Measurements from ENCODE around the gene NEGR1. TPM values are rescaled to one million over a fixed set of nuclear protein-coding genes. Genes with fewer than 3 reads are reported as not detected.

The NEGR1 gene
- total RNA-seq, 2 experiments from 2014 or later: not detected

DNA sequence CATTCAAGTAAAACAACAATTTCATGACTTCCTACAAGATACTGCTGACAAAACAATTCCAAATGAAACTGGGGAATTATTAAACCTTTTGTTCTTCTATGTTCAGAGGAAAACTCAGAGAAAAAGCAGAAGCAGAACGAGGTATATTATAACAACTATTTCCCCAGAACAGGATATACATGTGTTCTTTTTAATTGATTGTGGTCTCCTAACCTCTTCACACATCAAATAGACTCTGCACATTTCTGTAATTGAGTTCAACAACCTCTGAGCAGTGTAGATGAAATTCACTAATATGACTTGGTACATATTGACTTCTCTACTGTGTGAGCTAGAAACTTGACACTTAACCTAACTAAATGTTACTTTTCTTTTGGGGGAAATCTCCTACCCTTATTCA lies 584.2 kb downstream of the NEGR1 start:
- H3K4me1 Mint-ChIP-seq: no peaks in the 10 kb centered on the region
- H3K9me3 Mint-ChIP-seq: peaks cover 4% of the 10 kb centered on the region
- DNase-seq: no peak
- no peaks in the 10 kb centered on the region for H3K27me3 Mint-ChIP-seq
- no peak overlapping the region for H3K4me3 Mint-ChIP-seq
- no peak overlapping the region for H3K27ac Mint-ChIP-seq
- no peaks in the 10 kb centered on the region for H3K36me3 Mint-ChIP-seq

DNA sequence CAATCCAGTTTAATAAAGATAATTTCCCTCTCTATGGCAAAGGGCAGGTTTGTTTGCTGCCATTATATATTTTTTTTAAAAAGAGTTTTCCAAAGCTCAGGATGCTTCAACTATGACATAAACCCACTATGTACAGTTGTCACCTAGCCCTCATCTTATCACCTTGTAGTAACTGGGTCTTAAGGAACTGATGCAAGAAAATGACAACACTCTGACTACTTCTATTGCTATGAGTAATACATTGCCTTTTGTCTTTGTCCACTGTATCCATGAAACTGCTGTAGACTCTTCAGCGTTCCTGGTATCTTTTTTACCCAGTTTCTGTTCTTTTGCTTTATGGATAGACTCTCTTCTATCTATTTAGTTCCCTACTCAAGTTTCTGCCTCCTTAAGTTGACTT lies 586.5 kb downstream of the NEGR1 start:
- Mint-ChIP-seq H3K27me3 (no peaks in the 10 kb centered on the region), H3K9me3 (peaks cover 1% of the 10 kb centered on the region), H3K36me3 (no peaks in the 10 kb centered on the region), H3K4me3 (no peak overlapping the region), H3K27ac (no peak overlapping the region), H3K4me1 (no peaks in the 10 kb centered on the region)
- no peak for DNase-seq

DNA sequence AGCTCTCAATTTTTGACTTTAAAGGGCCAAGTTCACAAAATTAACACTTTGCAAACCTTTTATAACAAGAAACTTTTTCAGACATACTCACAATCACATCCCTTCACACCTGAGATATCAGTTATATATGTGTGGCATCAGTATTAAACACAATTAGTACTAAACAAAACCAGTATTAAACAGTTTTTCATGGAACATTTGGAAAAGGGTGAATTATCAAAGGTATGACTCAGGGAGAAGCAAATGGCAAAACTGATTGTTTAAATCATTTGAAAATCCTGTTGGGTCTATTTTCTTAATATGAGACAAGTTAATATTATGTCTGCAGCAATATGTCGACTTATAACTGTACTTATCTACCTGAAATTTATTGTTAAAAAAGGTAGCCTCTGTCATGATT lies 587.3 kb downstream of the NEGR1 start:
- no peaks in the 10 kb centered on the region for H3K36me3 Mint-ChIP-seq
- no peak overlapping the region for H3K27ac Mint-ChIP-seq
- no peak overlapping the region for H3K4me3 Mint-ChIP-seq
- DNase-seq: no peak
- no peaks in the 10 kb centered on the region for H3K27me3 Mint-ChIP-seq
- no peaks in the 10 kb centered on the region for H3K4me1 Mint-ChIP-seq
- H3K9me3 Mint-ChIP-seq: peaks cover 1% of the 10 kb centered on the region

DNA sequence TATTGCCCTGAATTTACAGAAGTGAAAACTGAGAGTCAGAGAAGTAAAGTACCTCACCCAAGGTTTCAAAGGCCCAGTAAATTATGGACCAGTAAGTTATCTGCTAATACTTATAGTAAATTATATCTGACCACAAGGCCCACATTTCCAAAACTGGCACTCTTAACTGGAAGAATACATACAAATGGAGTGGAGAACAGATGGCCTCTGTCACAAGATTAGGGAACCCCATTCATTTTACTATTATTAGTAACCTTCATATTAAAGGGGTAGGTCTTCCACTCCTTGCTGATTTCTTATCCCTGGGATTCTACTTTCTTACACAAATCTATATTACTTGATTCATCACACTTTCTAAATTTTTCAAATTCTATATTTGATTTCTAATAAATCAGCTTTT lies 588.8 kb downstream of the NEGR1 start:
- DNase-seq: no peak
- H3K27me3 Mint-ChIP-seq: no peaks in the 10 kb centered on the region
- no peaks in the 10 kb centered on the region for H3K9me3 Mint-ChIP-seq
- H3K4me1 Mint-ChIP-seq: no peaks in the 10 kb centered on the region
- H3K4me3 Mint-ChIP-seq: no peak overlapping the region
- H3K27ac Mint-ChIP-seq: no peak overlapping the region
- no peaks in the 10 kb centered on the region for H3K36me3 Mint-ChIP-seq

DNA sequence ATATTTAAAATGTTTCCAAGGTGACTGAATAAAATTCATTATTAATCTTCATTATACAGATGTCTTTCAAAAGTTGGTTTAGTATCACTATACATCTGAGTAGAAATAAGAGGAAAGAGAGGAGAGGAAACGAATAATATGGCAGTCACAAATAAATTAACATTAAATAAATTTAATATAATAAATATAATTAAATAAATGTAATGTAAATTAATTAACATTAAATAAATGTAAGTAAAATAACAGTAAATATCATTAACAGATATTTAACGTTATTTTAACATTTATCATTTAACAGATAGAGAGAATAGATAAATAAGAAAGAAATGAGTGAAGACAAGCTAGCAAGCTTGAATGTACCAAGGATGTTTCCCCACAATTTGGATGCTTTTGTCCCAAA lies 592.7 kb downstream of the NEGR1 start:
- H3K9me3 Mint-ChIP-seq: no peaks in the 10 kb centered on the region
- H3K27me3 Mint-ChIP-seq: no peaks in the 10 kb centered on the region
- H3K4me1 Mint-ChIP-seq: no peaks in the 10 kb centered on the region
- no peak overlapping the region for H3K27ac Mint-ChIP-seq
- no peaks in the 10 kb centered on the region for H3K36me3 Mint-ChIP-seq
- no peak overlapping the region for H3K4me3 Mint-ChIP-seq
- DNase-seq: no peak

DNA sequence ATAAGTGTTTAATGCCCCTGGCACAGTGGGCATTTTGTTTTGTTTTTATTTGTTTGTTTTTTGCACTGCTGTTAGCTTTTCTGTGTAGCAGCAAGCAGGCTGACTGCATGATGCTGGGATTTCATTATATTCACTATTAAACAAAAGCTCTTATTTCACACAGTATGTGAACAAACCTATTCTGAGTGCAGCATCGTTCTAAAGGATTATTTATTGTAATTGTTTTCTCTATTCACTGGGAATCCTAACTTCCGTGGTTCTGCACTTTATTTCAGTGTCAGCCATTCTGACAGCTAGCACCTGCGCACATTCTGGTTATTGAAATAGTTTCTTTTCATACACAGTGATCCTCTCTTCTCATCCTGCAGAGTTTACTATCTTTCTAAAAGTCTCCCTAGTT lies 595.0 kb downstream of the NEGR1 start:
- no peak overlapping the region for H3K4me3 Mint-ChIP-seq
- H3K9me3 Mint-ChIP-seq: no peaks in the 10 kb centered on the region
- DNase-seq: no peak
- H3K27ac Mint-ChIP-seq: no peak overlapping the region
- no peaks in the 10 kb centered on the region for H3K36me3 Mint-ChIP-seq
- H3K27me3 Mint-ChIP-seq: no peaks in the 10 kb centered on the region
- no peaks in the 10 kb centered on the region for H3K4me1 Mint-ChIP-seq

DNA sequence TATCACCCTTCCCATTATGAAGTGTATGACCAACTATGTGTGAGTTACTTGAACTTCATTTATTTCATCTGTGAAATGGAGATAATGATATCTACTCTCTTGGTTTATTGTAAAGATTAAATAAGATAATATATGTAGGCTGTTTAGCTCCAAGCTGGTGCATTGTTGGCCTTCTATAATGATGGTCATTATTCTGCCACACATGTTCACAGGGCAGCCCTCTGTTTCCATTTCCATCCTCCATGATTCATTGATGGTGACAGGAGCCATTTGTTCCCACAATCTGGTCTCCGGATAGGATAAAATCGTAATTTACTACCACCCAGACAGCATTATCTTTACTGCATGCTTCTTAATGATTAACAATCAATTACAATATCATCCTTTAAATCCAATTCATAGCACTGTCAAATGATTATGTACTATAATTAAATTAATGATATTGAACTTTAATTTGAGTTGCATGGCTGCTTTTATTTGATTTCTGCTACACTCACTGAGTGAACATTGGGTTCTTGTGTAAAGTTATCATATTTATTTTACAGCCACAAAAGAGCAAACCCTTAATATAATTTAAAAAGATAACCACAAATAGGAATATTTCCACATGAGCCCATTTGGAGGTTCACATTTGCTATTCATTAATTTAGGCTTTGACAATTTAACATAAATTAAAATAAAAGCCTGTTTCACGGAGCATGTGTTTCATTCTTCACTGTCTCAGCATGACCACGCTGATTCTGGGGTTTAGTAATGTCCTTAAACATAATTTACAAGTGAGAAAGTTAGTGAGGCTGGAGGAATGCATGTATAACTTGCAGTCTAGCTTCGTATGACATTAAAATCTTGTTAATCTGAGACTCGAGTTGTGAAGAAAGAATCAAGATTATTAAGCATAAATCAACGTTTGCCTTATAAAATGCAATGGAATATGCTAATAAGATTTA lies 605.1 kb downstream of the NEGR1 start:
- no peaks in the 10 kb centered on the region for H3K36me3 Mint-ChIP-seq
- no peaks in the 10 kb centered on the region for H3K4me1 Mint-ChIP-seq
- no peak overlapping the region for H3K27ac Mint-ChIP-seq
- H3K4me3 Mint-ChIP-seq: no peak overlapping the region
- H3K9me3 Mint-ChIP-seq: no peaks in the 10 kb centered on the region
- DNase-seq: no peak
- no peaks in the 10 kb centered on the region for H3K27me3 Mint-ChIP-seq

DNA sequence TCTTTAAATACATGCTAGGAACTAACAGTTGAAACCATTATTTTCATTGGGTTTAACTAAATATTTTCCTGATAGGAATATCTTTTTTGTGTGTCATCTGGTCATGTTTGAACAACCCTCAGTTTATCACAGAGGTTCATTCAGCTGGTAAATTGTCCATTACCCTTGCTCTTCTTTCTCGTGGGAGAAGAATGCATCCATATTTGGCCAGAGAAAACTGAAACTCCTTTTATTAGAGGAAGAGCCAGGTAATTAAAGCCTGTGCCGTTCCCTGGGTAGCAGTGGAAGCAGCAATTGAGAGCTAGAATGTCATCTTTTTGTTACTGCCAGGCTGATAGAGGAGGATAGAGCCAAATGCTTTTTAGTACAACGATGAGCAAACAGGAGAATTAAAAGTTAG lies 614.3 kb downstream of the NEGR1 start:
- no peaks in the 10 kb centered on the region for H3K36me3 Mint-ChIP-seq
- H3K4me3 Mint-ChIP-seq: no peak overlapping the region
- H3K27ac Mint-ChIP-seq: no peak overlapping the region
- no peaks in the 10 kb centered on the region for H3K27me3 Mint-ChIP-seq
- H3K9me3 Mint-ChIP-seq: peaks cover 2% of the 10 kb centered on the region
- DNase-seq: no peak
- no peaks in the 10 kb centered on the region for H3K4me1 Mint-ChIP-seq

DNA sequence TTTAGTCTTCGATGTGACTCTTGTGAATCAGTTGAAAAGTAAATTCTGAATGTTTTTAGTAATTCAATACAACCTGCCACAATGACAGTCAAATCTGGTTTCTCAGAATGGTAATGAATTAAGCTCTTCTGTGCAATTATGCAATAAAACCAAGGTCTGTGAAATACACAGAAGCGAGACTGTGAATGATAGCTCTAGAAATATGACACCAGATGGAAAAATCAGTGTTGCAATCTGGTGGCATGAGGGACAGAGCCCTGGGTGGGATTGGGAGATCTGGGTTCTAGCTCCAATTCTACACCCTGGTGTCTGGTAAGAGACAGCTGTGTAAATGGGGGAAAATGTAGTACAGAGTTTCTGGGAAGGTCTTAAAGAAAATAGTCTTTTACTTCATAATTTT lies 615.1 kb downstream of the NEGR1 start:
- Mint-ChIP-seq H3K27me3 (no peaks in the 10 kb centered on the region), H3K4me1 (no peaks in the 10 kb centered on the region), H3K27ac (no peak overlapping the region), H3K9me3 (peaks cover 2% of the 10 kb centered on the region), H3K36me3 (no peaks in the 10 kb centered on the region), H3K4me3 (no peak overlapping the region)
- no peak for DNase-seq

DNA sequence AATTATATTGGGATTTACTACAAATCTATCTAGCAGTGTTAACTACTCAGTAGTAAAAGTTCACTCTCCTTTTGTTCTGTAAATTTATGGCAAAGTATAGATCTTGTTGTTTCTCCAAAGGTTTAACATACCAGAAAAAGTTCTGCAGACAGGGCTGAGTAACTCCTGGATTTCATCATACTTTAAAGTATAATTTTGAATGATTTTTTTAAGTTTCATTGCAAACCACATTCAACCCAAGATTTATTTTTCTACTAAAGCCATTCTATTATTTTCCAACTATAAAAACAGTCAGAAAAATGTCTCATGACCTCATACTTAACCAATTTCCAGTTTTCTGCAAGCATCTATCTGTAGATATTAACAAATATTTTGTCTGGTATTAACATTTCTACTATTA lies 615.7 kb downstream of the NEGR1 start:
- H3K27me3 Mint-ChIP-seq: no peaks in the 10 kb centered on the region
- H3K4me3 Mint-ChIP-seq: no peak overlapping the region
- peaks cover 2% of the 10 kb centered on the region for H3K9me3 Mint-ChIP-seq
- no peaks in the 10 kb centered on the region for H3K36me3 Mint-ChIP-seq
- H3K27ac Mint-ChIP-seq: no peak overlapping the region
- DNase-seq: no peak
- no peaks in the 10 kb centered on the region for H3K4me1 Mint-ChIP-seq

DNA sequence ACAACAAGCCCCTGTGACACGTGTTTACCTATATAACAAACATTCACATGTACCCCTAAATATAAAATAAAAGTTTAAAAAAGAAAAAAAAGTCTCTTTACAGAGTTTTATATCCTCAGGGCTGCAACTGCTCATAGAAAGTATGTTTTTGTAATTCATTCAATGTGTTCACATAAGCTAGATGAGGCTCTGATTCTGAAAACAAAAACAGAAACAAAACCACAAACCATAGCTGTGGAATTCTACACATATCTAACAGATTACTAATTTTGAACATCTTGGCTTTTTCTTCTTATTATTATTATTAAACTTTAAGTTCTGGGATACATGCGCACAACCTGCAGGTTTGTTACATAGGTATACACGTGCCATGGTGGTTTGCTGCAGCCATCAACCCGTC lies 621.9 kb downstream of the NEGR1 start:
- Mint-ChIP-seq H3K27me3 (no peaks in the 10 kb centered on the region), H3K4me1 (no peaks in the 10 kb centered on the region), H3K4me3 (no peak overlapping the region), H3K27ac (no peak overlapping the region), H3K36me3 (no peaks in the 10 kb centered on the region), H3K9me3 (peaks cover 2% of the 10 kb centered on the region)
- no peak for DNase-seq

DNA sequence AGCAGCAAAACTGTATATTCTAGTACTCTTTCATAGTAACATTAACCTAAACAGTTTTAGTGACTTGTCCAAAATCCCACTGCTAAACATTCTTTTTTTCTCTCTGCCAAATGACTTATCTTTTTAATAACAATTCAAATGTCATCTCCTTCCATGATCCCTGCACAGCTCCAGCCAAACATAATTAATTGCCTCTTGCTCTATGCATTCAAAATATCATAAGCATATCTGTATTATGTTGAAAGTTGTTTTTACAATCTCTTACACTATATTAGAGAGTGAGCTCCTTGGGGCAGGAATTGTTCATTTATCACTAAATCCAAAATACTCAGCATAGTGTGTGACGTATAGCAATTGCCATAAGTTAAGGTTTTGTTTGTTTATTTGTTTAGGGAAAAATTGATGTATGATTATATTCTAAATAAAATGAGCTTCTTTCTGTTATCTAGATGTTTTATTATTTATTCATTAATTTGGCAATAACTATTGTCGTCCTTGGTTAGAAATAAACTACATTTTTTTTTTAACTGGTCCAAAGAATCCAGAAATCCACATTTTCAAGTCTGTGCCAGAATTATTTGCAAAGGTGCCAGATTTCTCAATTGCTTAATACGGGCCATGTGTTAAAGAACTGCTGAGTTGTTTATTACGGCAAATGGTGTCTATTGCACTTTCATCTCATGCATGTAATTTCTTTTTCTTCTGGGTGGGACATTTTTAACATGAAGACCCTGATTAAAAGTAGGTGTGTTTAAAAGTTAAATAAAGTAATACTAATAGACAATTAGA lies 624.3 kb downstream of the NEGR1 start:
- H3K27ac Mint-ChIP-seq: no peak overlapping the region
- no peaks in the 10 kb centered on the region for H3K4me1 Mint-ChIP-seq
- H3K9me3 Mint-ChIP-seq: peaks cover 2% of the 10 kb centered on the region
- no peak overlapping the region for H3K4me3 Mint-ChIP-seq
- no peaks in the 10 kb centered on the region for H3K36me3 Mint-ChIP-seq
- no peaks in the 10 kb centered on the region for H3K27me3 Mint-ChIP-seq
- DNase-seq: no peak

DNA sequence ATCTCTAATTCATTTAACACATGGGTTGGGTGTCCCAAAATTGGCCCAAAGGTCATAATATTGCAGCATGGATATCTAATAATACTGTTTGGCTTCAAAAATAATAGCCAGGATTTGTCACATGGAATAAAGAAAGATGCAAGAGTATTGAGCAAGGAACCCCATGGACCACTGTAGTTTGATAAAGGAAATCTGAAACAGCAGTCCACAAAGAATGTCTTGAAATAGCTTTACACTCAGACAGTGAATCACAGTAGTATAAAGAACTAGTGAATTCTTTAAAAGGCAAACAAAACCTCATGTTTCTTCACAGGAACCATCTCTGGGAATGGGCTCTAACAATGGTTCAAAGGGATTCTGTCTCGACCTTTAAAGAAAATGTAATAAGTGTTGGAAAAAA lies 625.4 kb downstream of the NEGR1 start:
- Mint-ChIP-seq H3K27me3 (no peaks in the 10 kb centered on the region), H3K4me3 (no peak overlapping the region), H3K36me3 (no peaks in the 10 kb centered on the region), H3K9me3 (peaks cover 2% of the 10 kb centered on the region), H3K27ac (no peak overlapping the region), H3K4me1 (no peaks in the 10 kb centered on the region)
- no peak for DNase-seq

DNA sequence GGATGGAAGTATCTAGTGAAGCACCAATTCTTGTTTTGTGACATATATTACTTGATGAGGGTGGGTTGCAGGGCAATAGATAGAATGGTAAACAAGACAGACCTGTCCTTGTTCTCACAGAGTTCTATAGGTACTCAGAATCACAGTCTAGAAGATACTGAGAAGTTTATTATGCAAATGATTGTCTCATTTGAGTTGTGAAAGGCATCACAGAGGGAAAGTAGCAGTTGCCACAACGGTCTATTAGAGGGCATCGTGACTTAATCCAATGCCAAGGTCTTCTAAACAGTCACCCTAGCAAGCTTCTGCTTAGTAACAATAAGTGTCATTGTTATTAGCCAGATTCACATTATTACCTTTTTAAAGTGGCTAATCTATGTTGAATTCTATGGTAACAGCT lies 626.7 kb downstream of the NEGR1 start:
- Mint-ChIP-seq H3K27me3 (no peaks in the 10 kb centered on the region), H3K36me3 (no peaks in the 10 kb centered on the region), H3K4me3 (no peak overlapping the region), H3K9me3 (no peaks in the 10 kb centered on the region), H3K4me1 (no peaks in the 10 kb centered on the region), H3K27ac (no peak overlapping the region)
- DNase-seq: no peak

DNA sequence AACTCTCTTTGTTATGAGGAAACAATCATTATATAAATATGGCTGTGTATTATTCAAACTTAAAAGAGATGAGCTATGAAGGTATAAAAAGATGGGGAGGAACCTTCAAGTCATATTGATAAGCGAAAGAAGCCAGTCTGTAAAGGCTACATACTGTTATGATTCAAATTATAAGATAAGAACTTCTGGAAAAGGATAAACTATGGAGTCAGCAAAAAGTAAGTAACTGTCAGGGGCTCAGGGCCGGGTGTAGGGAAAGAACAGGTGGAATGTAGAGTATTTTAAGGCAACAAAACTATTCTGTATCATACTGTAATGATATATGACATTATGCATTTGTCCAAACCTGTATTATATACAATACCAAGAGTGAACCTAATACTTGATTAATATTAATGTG lies 628.4 kb downstream of the NEGR1 start:
- no peak overlapping the region for H3K27ac Mint-ChIP-seq
- no peaks in the 10 kb centered on the region for H3K4me1 Mint-ChIP-seq
- no peaks in the 10 kb centered on the region for H3K27me3 Mint-ChIP-seq
- H3K9me3 Mint-ChIP-seq: no peaks in the 10 kb centered on the region
- H3K36me3 Mint-ChIP-seq: no peaks in the 10 kb centered on the region
- H3K4me3 Mint-ChIP-seq: no peak overlapping the region
- DNase-seq: no peak

DNA sequence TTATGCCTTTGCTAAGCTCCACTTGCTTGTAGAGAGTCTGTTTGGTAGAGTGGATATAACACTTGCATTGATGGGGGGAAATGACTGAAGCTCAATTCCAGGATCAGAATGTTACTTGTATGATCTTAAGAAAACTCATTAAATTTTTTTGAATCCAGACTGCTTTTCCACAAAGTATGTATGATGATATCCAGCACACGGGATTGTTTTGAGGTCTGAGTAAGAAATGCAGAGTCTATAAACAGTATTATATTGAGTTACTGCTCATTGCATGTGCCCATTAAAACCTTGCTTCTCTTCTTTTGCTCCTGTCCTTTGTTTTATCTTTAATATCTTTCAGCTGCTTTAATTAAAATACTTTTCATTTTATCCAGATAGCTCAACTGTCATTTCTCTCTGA lies 631.1 kb downstream of the NEGR1 start:
- no peak for DNase-seq
- H3K27me3 Mint-ChIP-seq: no peaks in the 10 kb centered on the region
- H3K36me3 Mint-ChIP-seq: no peaks in the 10 kb centered on the region
- no peak overlapping the region for H3K27ac Mint-ChIP-seq
- no peaks in the 10 kb centered on the region for H3K4me1 Mint-ChIP-seq
- no peak overlapping the region for H3K4me3 Mint-ChIP-seq
- H3K9me3 Mint-ChIP-seq: no peaks in the 10 kb centered on the region
